Activated CD8-positive, alpha-beta memory T cell treated with anti-CD3 and anti-CD28 coated beads, Interleukin-2, amount 50 U/mL, for 1 hour (primary cell): ENCODE results near the gene ZNF629.

Experiments used
- DNase-seq: peaks from one replicate; pipeline ENCODE4 v3.0.0-alpha.2; 2020; ENCODE audit errors: extremely low read depth

Gene ZNF629

DNA sequence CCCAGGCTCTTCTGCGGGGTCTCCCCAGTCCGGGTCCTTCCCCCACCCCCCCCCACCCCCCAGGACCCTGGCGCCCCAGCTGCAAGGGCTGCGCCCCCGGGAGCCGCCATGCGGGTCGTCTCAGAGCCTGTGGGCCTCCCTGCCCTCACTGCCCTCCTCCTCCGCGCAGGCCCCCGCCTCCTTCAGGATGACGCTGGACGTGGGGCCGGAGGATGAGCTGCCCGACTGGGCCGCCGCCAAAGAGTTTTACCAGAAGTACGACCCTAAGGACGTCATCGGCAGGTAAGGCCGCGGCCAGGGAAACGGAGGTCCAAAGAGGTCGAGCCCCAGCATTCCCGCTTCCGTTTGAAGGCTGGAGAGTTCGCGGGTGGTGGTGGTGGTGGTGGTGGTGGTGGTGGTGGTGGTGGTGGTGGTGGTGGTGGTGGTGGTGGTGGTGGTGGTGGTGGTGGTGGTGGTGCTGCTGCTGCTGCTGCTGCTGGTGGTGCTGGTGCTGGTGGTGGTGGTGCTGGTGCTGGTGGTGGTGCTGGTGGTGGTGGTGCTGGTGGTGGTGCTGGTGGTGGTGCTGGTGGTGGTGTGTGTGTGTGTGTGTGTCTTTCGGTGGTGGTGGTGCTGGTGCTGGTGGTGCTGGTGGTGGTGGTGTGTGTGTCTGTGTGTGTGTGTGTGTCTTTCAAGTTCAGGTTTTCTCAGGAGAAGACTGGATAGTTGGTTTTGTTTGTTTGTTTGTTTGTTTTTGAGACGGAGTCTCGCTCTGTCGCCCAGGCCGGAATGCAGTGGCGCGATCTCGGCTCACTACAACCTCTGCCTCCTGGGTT is 38.2 kb downstream of the ZNF629 start:
- no peak for DNase-seq

DNA sequence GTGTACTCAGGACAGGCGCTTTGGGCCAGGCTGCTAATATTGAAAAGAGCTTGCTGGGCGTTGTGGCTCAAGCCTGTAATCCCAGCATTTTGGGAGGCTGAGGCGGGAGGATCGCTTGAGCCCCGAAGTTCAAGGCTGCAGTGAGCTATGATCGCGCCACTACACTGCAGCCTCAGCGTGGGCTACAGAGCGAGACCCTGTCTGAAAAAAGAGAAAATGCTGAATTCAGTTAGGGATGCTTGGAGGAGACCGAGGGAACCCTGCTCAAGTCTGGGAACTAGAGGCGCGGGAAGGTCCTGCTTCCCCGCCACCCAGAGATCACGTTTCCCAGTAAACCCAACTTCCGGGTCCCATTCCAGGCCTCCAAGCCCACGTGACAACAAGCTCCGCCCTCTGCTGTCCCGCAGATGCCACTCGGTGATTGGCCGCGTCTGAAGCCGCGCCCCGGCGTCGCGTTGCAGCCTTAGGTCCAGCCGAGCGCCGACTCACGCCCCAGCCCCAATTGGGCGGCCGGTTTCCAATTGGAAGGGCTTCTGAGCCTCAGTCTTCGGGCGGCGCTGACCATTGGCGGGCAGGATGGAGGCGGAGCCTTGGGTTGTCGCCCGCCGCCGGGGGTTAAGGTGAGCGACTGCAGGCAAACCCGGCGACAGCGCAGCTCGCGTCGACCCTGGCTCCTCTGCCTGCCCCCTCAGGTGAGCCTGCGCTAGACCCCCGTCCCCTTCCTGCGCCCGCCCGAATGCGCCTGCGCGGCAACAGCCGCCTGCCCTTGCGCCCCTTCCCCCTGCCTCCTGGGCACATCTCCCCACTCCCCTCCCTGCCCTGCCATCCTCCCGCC is 39.0 kb downstream of the ZNF629 start, which contains the start of gene PHKG2:
Gene PHKG2 (plus strand): TSS at position 627 of the 835 bp plus-strand sequence. CDS start 396 bp downstream, outside the sequence.
- DNase-seq = peak; percentile 84

DNA sequence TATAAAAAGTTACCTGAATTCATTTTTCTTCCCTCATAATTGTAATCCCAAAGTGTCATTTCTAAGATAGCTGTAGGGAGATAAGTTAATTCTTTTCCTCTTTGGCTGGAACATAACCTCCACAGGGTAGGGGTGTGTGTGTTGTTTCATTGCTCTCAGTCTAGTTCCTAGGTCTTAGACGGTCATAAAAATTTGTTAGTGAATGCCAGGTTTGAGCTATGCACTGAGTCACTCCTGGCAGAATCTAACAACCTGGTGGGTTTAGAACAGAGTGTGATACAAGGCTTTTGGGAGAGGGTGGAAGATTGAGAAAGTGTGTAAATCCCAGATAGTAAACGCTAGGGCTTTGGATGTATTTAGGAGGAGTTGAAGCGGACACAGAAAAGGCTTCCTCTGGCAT is 39.7 kb downstream of the ZNF629 start:
- DNase-seq = no peak

DNA sequence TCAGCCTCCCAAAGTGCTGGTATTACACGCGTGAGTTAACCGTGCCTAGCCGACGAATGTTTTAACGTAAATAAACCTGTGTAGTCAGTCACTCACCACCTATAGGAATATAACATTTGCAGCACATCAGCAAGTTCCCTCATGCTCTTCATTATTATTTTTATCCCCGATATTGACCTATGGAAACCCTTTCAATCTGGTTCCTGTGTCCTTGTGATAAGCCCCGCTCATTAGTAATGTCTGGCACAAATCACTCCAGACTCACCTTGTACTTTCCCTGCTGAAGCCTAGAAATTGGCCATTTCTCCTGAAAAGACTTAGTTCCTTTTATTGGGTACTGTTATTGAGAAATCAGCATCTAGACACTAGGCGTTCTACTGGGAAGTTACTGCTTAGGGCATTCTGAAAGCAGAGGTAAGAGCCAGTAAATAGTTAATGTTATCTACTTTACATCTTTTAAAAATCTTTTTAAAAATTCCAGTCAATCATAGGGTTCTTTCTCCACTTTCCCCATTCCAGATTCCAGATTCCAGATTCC is 40.3 kb downstream of the ZNF629 start:
- DNase-seq = no peak

DNA sequence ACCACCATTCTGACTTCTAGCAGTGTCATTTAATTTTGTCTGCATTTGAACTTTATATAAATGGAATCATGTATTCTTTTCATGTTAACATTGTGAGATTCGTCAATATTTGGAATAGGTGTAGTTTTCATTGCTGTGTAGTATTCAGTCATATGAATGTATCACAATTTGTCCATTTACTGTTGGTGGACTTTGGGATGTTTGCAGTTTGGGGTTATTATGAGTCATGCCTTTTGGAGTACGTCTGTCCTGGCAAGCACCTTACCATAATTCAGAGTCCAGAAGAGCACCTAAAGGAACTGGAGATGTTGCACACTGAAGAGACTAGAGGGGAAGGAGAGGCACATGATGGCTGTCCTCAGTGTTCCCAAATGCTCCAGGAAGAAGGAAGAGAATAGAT is 41.9 kb downstream of the ZNF629 start:
- no peak for DNase-seq

DNA sequence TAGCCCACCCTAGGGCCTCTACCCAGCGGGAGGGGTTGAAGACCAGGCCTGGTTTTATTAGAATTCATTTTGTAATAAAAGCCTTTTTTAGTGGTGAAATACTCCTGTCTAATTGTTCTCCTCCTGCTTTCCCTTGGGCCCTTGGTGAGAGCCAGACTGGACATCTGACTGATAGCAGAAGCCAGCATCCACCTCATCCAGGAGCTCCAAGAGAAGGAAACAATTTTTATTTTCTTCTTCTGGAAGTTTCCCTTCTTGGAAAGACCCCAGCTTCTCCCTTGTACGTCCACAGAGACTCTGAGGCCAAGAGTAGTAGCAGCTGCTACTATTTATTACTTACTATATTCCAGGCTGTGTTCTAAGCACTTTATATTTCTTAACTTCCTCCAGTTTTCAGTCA is 42.8 kb downstream of the ZNF629 start:
- DNase-seq = no peak

DNA sequence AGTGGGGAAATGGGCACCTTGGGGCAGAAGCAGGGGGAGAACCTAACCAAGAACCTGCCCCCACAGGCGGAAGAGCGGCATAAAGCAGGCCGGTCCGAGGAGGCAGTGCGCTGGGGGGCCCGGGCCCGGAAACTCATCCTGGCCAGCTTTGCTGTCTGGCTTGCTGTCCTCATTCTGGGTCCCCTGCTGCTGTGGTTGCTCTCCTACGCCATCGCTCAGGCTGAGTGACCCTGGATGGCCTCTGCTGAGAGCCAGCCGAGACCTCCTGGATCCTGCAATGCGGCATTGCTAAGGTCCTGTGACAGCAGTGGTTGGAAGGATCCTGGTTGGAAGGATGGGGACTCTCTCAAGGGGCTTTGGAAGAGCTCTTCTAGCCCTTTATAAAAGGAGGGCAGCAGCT is 43.3 kb downstream of the ZNF629 start:
- DNase-seq = no peak

DNA sequence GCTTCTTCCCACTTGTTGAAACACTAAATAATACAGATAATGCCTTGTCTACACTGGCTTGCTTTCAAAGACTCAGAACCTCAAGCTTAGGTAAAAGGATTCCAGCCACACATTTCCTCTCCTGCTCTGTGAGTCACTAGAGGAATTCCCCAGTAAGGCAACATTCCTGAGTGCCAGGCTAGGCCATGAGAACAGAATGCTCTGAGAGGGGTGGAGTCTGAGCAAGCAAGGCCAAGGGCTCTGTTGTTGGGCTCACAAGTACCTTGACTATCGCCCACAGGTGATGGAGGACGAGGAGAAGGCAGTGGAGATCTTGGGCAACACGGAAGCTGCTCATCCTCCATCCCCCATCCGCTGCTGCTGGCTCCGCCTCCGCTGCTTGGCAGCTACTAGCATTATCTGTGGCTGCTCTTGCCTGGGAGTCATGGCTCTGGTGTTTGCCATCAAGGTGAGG is 45.5 kb downstream of the ZNF629 start:
- DNase-seq = no peak

DNA sequence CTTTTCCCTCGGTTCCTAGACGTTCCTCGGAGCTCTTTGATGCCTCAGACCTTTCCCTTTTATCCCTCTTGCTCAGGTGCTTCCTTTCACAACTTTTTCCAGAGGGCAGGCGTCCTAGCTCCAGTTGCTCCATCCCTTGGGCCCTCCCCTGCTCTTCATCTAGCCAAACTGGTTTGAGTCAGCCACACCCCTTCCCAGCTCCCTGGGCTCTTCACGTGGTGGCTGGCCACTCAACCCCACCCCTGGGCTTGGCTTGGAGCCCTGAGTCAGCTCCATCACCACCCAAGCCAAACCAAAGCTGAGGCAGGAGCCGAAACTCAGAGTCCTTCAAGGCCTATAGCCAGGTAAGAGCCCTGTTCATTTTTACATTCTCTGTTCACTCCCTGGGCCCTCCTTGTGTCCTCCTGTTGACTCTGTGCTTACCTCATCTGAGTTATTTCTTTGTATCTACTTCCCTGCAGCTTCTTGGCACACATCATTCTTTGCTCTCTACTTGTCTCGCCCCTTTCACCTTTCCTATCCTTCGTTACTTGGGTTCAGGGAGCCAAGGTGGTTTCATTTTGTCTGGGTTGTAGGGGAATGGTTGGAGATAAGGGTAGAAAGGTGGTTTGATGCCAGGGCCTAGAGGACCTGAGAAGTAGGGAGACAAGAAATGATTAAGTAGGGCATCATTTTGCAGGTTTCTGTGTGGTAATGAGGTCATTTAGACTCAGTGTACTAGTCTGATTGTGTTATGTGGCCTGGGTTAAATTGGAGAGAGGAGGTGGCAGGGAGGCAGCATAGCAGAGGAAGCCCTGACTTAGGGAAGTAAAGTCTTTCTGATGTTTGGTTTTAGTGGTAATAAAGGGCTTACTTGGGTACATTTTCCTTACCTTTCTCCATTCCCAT is 46.4 kb downstream of the ZNF629 start:
- DNase-seq = no peak

DNA sequence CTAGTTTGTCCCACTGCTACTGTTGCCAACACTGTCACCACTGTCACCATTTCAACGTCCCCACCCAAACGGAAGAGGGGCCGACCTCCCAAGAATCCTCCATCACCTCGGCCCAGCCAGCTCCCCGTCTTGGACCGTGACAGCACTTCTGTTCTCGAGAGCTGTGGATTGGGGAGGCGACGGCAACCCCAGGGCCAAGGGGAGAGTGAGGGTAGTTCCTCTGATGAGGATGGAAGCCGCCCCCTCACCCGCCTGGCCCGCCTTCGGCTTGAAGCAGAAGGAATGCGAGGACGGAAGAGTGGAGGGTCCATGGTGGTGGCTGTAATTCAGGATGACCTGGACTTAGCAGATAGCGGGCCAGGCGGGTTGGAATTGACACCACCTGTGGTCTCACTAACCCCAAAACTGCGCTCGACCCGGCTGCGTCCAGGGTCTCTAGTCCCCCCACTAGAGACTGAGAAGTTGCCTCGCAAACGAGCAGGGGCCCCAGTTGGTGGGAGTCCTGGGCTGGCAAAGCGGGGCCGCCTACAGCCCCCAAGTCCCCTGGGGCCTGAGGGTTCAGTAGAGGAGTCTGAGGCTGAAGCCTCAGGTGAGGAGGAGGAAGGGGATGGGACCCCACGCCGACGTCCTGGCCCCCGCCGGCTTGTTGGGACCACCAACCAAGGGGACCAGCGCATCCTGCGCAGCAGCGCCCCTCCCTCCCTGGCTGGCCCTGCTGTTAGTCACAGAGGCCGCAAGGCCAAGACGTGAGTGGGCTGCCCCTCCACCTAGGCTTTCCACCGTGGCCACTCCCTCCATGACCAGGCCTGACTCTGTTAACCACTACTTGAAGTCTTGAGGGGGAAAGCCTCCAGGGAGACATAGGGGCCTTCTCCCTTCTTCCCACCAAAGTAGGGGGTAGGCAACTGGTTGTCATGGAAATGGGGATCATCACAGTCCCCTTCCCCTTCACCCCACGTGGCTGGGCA is 47.7 kb downstream of the ZNF629 start:
- DNase-seq = no peak

DNA sequence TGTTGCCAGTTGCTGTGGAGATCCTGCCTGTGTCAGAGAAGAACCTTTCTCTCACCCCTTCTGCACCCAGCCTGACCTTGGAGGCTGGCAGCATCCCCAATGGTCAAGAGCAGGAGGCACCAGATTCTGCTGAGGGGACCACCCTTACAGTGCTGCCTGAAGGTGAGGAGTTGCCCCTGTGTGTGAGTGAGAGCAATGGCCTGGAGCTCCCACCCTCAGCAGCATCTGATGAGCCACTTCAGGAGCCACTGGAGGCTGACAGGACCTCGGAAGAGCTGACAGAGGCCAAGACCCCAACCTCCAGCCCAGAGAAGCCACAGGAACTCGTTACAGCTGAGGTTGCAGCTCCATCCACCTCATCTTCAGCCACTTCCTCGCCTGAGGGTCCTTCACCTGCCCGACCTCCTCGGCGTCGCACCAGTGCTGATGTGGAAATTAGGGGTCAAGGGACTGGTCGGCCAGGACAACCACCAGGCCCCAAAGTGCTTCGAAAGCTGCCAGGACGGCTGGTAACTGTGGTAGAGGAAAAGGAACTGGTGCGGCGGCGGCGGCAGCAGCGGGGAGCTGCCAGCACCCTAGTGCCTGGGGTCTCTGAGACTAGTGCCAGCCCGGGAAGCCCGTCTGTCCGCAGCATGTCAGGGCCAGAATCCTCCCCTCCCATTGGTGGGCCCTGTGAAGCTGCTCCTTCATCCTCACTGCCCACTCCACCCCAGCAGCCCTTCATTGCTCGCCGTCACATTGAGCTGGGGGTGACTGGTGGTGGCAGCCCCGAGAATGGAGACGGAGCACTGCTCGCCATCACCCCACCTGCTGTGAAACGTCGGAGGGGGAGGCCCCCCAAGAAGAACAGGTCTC is 49.0 kb downstream of the ZNF629 start:
- DNase-seq = no peak

DNA sequence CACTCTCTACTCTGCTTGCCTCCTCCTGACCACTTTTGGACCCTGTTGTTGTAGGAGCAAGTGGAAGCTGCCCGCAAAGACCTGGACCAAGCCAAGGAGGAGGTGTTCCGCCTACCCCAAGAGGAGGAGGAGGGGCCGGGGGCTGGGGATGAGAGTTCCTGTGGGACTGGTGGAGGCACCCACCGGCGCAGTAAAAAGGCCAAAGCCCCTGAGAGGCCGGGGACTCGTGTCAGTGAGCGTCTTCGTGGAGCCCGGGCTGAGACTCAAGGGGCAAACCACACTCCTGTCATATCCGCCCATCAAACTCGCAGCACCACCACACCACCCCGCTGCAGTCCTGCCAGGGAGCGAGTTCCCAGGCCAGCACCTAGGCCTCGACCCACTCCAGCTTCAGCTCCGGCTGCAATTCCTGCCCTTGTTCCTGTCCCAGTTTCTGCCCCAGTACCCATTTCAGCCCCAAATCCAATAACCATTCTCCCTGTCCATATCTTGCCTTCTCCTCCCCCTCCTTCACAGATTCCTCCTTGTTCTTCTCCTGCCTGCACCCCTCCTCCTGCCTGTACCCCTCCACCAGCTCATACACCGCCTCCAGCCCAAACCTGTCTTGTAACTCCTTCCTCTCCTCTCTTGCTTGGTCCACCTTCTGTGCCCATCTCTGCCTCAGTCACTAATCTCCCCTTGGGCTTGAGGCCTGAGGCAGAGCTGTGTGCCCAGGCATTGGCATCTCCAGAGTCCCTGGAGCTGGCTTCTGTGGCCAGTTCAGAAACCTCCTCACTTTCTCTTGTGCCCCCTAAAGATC is 49.8 kb downstream of the ZNF629 start:
- DNase-seq = no peak

DNA sequence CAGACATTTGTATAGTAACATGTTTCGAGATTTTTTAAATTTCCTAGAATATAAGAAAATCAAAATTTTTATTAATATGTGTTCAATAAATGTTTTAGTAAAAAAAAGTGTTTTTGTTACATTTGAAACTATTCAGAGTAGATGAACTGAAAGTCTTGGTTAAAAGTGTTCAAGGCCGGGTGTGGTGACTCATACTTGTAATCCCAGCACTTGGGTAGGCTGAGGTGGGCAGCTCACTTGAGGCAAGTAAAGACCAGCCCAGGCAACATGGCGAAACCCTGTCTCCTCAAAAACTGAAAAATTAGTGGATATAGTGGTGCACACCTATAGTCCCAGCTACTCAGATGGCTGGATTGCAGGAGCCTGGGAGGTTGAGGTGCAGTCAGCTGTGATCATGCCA is 55.6 kb downstream of the ZNF629 start:
- DNase-seq = no peak

DNA sequence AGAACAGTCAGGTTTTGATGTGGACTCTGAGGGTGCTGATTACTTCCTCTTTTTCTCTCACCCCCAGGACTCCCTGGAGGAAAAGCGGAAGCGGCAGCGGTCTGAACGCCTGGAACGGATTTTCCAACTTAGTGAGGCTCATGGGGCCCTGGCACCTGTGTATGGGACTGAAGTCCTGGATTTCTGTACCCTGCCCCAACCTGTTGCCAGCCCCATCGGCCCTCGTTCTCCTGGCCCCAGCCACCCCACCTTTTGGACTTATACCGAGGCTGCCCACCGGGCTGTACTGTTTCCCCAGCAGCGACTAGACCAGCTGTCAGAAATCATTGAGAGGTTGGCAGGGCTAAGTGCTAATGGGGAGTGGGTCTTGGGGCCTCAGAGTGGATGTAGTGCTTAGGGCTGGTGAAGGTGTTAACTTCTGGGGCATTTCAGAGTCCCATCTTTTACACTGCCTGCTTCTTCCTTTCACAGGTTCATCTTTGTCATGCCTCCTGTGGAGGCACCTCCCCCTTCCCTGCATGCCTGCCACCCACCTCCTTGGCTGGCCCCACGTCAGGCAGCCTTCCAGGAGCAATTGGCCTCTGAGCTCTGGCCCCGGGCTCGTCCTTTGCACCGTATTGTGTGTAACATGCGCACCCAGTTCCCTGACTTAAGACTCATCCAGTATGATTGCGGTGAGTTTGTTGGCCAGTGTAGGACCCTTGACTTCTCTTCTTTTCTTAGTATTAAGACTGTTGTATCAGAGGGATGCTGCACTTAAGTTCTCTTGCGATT is 57.9 kb downstream of the ZNF629 start:
- no peak for DNase-seq
